ENCODE measurements around the gene TCERG1.

- no peak for TF ChIP-seq POLR2AphosphoS5 (IDR thresholded peaks at IDR 0.05)
- TF ChIP-seq, protein P1, sequence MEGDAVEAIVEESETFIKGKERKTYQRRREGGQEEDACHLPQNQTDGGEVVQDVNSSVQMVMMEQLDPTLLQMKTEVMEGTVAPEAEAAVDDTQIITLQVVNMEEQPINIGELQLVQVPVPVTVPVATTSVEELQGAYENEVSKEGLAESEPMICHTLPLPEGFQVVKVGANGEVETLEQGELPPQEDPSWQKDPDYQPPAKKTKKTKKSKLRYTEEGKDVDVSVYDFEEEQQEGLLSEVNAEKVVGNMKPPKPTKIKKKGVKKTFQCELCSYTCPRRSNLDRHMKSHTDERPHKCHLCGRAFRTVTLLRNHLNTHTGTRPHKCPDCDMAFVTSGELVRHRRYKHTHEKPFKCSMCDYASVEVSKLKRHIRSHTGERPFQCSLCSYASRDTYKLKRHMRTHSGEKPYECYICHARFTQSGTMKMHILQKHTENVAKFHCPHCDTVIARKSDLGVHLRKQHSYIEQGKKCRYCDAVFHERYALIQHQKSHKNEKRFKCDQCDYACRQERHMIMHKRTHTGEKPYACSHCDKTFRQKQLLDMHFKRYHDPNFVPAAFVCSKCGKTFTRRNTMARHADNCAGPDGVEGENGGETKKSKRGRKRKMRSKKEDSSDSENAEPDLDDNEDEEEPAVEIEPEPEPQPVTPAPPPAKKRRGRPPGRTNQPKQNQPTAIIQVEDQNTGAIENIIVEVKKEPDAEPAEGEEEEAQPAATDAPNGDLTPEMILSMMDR (IDR thresholded peaks at IDR 0.05): no peak
- TF ChIP-seq POLR2A (IDR thresholded peaks at IDR 0.05): no peak
Observed at GRCh38 chr5:146482775-146483174, 35.6 kb downstream of the TCERG1 start.
